ENCODE measurements around the gene BMP5.
A peak's percentile ranks its signal among the peaks of the same experiment; 100 is the strongest.

Gene BMP5

GRCh38 chr6:55705451-55706440 lies 169.6 kb downstream of the BMP5 start:
- DNase-seq, result peak in 2 of 3 donors; percentile 4 to 24

GRCh38 chr6:55704421-55704820 lies 171.0 kb downstream of the BMP5 start:
- DNase-seq, result peak; percentile 14 to 61 (median 26)
